ENCODE measurements around the gene PLEKHA4.

The PLEKHA4 gene

DNA sequence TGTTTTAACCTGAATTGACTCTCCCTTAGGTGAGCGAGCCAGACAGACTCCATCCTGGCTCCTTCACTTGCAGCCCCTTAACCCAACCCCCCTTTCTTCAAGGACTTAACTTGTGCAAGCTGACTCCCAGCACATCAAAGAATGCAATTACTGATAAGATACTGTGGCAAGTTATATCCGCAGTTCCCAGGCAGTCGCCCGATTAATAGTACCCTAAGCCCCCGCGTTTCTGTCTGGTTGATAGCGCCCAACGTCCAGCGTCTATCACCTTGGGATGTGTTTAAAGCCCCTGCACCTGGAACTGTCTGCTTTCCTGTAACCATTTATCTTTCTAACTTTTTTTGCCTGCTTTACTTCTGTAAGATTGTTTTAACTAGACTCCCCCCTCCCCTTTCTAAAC, 38.3 kb downstream of the PLEKHA4 start:
- H3K4me3 ChIP-seq (ENCODE audit: low read depth, low read length) = no peak overlapping the region

DNA sequence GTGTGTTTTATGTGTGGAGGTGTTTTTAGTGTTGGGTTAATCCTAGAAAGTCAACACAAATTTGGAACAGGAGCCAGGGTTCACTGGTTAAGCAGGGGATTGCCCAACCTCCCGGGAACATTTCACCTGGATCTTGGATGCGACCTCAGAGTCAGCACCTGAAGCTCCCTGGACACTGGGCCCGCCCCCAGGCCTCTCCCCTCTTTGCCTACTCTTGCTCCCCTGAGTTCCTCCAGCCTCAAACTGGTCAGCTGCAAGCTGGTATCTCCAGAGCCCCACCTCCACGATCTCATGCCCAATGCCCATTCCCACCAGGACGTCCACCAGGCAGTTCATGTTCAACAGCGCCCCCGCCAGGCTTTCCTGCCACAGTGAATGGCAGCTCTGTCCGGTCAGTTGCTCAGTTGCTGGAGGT, 41.8 kb downstream of the PLEKHA4 start:
- H3K4me3 ChIP-seq (ENCODE audit: low read depth, low read length) = no peak overlapping the region
- TF ChIP-seq, protein P1, sequence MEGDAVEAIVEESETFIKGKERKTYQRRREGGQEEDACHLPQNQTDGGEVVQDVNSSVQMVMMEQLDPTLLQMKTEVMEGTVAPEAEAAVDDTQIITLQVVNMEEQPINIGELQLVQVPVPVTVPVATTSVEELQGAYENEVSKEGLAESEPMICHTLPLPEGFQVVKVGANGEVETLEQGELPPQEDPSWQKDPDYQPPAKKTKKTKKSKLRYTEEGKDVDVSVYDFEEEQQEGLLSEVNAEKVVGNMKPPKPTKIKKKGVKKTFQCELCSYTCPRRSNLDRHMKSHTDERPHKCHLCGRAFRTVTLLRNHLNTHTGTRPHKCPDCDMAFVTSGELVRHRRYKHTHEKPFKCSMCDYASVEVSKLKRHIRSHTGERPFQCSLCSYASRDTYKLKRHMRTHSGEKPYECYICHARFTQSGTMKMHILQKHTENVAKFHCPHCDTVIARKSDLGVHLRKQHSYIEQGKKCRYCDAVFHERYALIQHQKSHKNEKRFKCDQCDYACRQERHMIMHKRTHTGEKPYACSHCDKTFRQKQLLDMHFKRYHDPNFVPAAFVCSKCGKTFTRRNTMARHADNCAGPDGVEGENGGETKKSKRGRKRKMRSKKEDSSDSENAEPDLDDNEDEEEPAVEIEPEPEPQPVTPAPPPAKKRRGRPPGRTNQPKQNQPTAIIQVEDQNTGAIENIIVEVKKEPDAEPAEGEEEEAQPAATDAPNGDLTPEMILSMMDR (IDR thresholded peaks at IDR 0.05; ENCODE audit: low read depth, low read length) = no peak

More for the DNA sequence above, 38.3 kb downstream of the PLEKHA4 start:
- TF ChIP-seq, protein P1 (IDR thresholded peaks at IDR 0.05; ENCODE audit: low read depth, low read length) = no peak

DNA sequence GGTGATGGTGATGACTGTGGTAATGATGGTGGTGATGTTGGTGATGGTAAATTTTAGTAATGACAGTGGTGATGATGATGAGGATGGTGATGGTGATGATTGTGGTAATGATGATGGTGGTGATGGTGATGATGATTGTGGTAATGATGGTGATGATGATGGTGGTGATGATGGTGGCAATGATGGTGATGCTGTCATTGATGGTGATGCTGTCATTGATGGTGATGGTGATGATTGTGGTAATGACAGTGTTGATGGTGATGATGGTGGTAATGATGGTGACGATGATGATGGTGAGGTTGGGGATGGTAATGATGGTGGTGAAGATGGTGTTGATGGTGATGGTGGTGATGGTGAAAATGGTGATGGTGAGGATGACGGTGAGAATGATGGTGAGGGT, 45.9 kb downstream of the PLEKHA4 start:
- TF ChIP-seq, protein P1 (IDR thresholded peaks at IDR 0.05; ENCODE audit: low read depth, low read length) = no peak
- H3K4me3 ChIP-seq (ENCODE audit: low read depth, low read length) = no peak overlapping the region

DNA sequence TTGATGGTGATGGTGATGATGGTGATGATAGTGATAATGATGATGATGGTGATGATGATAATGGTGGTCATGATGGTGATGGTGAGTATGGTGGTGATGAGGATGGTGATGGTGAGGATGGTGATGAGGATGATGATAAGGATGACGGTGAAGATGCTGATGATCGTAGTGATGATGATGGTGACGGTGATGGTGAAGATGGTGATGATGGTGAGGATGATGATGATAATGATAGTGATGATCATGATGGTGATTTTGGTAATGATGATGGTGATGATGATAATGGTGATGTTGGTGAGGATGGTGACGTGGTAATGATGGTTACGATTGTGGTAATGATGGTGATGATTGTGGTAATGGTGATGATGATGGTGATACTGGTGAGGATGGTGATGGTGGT, 46.8 kb downstream of the PLEKHA4 start:
- H3K4me3 ChIP-seq (ENCODE audit: low read depth, low read length) = no peak overlapping the region
- TF ChIP-seq, protein P1 (IDR thresholded peaks at IDR 0.05; ENCODE audit: low read depth, low read length) = no peak

DNA sequence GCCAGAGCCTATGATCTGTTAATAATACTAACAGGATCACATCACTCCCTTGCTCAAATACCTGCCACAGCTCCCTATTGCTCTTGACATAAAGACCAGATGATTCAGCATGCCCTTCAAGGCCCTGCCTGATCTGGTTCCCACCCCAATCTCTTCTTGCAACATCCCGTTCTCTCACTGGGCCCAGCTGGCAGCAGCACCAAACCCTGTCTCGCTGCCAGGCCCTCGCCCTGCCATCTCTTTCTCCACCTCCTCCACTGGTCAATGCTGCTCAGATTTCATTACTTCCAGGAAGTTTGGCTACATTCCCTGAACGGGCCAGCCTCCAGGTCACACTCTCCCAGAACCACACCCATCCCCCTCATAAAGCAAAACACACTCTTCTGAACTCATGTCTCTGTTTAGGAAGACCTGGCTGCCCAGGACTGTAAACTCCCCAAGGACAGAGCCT, 49.0 kb downstream of the PLEKHA4 start:
- TF ChIP-seq, protein P1 (IDR thresholded peaks at IDR 0.05; ENCODE audit: low read depth, low read length) = no peak
- H3K4me3 ChIP-seq (ENCODE audit: low read depth, low read length) = no peak overlapping the region

DNA sequence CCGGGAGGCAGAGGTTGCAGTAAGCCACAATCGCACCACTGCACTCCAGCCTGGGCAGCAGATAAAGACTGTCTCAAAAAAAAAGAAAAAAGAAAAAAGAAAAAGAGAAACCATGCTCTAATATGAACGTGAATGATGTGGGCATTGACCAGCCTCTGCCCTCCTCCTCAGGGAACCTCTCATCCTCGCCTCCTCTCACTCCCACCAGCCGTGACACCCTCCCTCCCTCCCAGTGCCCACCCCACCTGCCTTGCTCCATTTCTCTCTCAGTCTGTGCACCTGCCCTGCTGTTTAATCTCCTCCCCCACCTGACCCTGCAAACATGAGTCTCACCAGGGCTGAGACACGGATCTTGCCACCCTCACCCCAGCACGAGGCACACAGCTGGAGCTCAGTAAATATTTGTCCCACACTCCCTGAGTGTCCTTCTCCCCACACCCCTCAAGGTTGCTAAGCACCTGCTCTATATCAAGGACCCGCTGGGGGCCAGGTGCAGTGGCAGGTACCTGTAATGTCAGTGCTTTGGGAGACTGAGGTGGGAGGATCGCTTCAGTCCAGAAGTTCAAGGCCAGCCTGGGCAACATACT, 50.1 kb downstream of the PLEKHA4 start:
- TF ChIP-seq, protein P1 (IDR thresholded peaks at IDR 0.05; ENCODE audit: low read depth, low read length) = no peak
- no peak overlapping the region for H3K4me3 ChIP-seq (ENCODE audit: low read depth, low read length)

DNA sequence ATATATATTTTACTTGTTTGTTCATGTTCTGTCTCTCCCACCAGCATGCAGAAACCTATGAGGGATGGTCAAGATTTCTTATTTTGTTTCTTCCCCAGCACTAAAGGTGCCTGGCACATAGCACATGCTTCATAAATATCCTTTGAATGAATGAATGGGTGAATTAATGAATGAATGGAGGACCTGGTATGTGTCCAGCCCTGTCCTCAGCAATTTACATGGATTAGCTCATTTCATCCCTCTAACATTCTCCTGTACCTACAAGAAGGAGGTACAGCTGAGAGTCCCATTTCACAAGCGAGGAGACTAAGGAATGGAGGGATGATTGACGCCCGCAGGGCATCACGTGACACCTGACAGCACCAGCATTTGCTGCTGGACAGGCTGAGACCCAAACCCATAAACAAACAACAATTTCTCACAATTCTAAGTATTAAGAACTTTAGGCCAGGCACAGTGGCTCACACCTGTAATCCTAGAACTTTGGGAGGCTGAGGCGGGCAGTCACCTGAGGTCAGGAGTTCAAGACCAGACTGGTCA, 50.8 kb downstream of the PLEKHA4 start:
- no peak overlapping the region for H3K4me3 ChIP-seq (ENCODE audit: low read depth, low read length)
- TF ChIP-seq, protein P1 (IDR thresholded peaks at IDR 0.05; ENCODE audit: low read depth, low read length) = no peak
